Measurements from ENCODE around the gene DYNC2I2. TPM values are rescaled to one million over a fixed set of nuclear protein-coding genes. Genes with fewer than 3 reads are reported as not detected.

Gene DYNC2I2
- total and polyA plus RNA-seq, 10 of the 15 experiments (the other 5 are each of a cell fraction or from before 2014, with no cell fraction given): 0.89 to 118 (median 47.9) TPM

GRCh38 chr9:128684325-128685199 is 27.9 kb upstream of the DYNC2I2 start (continued):
- TF ChIP-seq ZNF592 (IDR thresholded peaks at IDR 0.05): no peak
- TF ChIP-seq TCF7 (IDR thresholded peaks at IDR 0.05; ENCODE audit: borderline replicate concordance): no peak
- 0 out of 2 replicates have a peak, but pooled peaks have one; percentile 61 for TF ChIP-seq CBFB (IDR thresholded peaks at IDR 0.05; ENCODE audit: low read depth)
- TF ChIP-seq E2F4 (IDR thresholded peaks at IDR 0.05; ENCODE audit: low read depth, low read length): no peak
- peak; percentile 73 for TF ChIP-seq SMAD5 (IDR thresholded peaks at IDR 0.05; ENCODE audit: low read depth)
- no peak for TF ChIP-seq MTA2 (IDR thresholded peaks at IDR 0.05; ENCODE audit: low read depth)
- no peak for TF ChIP-seq NR2C1 (IDR thresholded peaks at IDR 0.05)
- no peak for TF ChIP-seq CHD4 (IDR thresholded peaks at IDR 0.05)
- no peak for TF ChIP-seq TARDBP (IDR thresholded peaks at IDR 0.05; ENCODE audit: borderline replicate concordance)
- TF ChIP-seq NBN (IDR thresholded peaks at IDR 0.05): peak; percentile 89
- no peak for TF ChIP-seq PBX3 (IDR thresholded peaks at IDR 0.05; ENCODE audit: insufficient replicate concordance, low read depth, low read length)
- TF ChIP-seq SMAD1 (IDR thresholded peaks at IDR 0.05; ENCODE audit: low read depth, partially characterized antibody): peak; percentile 78
- TF ChIP-seq DPF2 (IDR thresholded peaks at IDR 0.05): no peak; the same call in 1 of the 2 replicates
- no peak for TF ChIP-seq IRF3 (IDR thresholded peaks at IDR 0.05)
- TF ChIP-seq TBL1XR1 (IDR thresholded peaks at IDR 0.05; ENCODE audit: low read depth, low read length): no peak
- TF ChIP-seq RBBP5 (conservative IDR thresholded peaks at IDR 0.05): no peak
- no peak for TF ChIP-seq CBX5 (IDR thresholded peaks at IDR 0.05; ENCODE audit: low read depth)
- no peak for TF ChIP-seq KAT2A (conservative IDR thresholded peaks at IDR 0.05; ENCODE audit: control insufficient read depth, low read depth, low read length)
- TF ChIP-seq POU2F2 (IDR thresholded peaks at IDR 0.05; ENCODE audit: borderline replicate concordance, low read depth, low read length): peak; percentile 82; the same call in 2 of the 3 replicates
- no peak for TF ChIP-seq FOXM1 (IDR thresholded peaks at IDR 0.05; ENCODE audit: low read depth, low read length)
- TF ChIP-seq PKNOX1 (IDR thresholded peaks at IDR 0.05): no peak
- peak in 1 of 2 experiments; percentile 52; a peak in 1 of 4 replicates for TF ChIP-seq BHLHE40 (IDR thresholded peaks at IDR 0.05; ENCODE audit: borderline replicate concordance in 1 of 2, low read depth in 2 of 2, low read length in 1 of 2)

Data from GM12878 (cell line).